GM23338 (cell line): ENCODE data around the gene RAD51D. TPM values are rescaled to one million over a fixed set of nuclear protein-coding genes. Genes with fewer than 3 reads are reported as not detected.

Experiments used
- ATAC-seq: fragments of 200-7000 bp; cut with Tn5 transposase; 3 replicates; pipeline ENCODE4 v1.9.1; 2020
- DNase-seq: peaks from one replicate; pipeline ENCODE4 v3.0.0-alpha.2; 2015; ENCODE audit warnings: low spot score
- H2AFZ ChIP-seq: fragments of 200-600 bp; sonication (generic); 2 replicates; pipeline ENCODE4 v1.8.0; 2016; ENCODE audit warnings: antibody characterized with exemption, mild to moderate bottlenecking, moderate library complexity
- H3F3A ChIP-seq: fragments of 200-600 bp; sonication (generic); replicated peaks from 2 replicates; pipeline ENCODE4 v1.8.0; 2017; ENCODE audit warnings: antibody characterized with exemption, mixed run types, low read depth
- H3K27ac ChIP-seq: fragments of 200-600 bp; sonication (generic); 2 replicates; pipeline ENCODE4 v1.6.1; 2016; ENCODE audit warnings: low read depth
- H3K27me3 ChIP-seq: fragments of 200-600 bp; sonication (generic); 2 replicates; pipeline ENCODE4 v1.8.0; 2016; ENCODE audit warnings: mild to moderate bottlenecking, mixed run types, moderate library complexity; ENCODE audit not compliant: insufficient read depth
- H3K36me3 ChIP-seq: fragments of 200-600 bp; sonication (generic); 2 replicates; pipeline ENCODE4 v1.8.0; 2016; ENCODE audit warnings: mild to moderate bottlenecking; ENCODE audit not compliant: insufficient read depth
- H3K4me1 ChIP-seq: fragments of 200-600 bp; sonication (generic); 2 replicates; pipeline ENCODE4 v1.8.0; 2016; ENCODE audit warnings: mild to moderate bottlenecking, moderate library complexity; ENCODE audit not compliant: insufficient read depth
- H3K4me2 ChIP-seq: fragments of 200-600 bp; sonication (generic); 2 replicates; pipeline ENCODE4 v1.7.1; 2017; ENCODE audit warnings: mixed run types
- H3K4me3 ChIP-seq: fragments of 200-600 bp; sonication (generic); 2 replicates; pipeline ENCODE4 v1.6.1; 2016; ENCODE audit warnings: mixed run types
- H3K79me2 ChIP-seq: fragments of 200-600 bp; sonication (generic); replicated peaks from 2 replicates; pipeline ENCODE4 v1.8.0; 2017; ENCODE audit warnings: mild to moderate bottlenecking; ENCODE audit not compliant: insufficient read depth
- H3K9me2 ChIP-seq: fragments of 200-600 bp; sonication (generic); 2 replicates; pipeline ENCODE4 v1.8.0; 2017; ENCODE audit not compliant: insufficient read depth
- H4K20me1 ChIP-seq: fragments of 200-600 bp; sonication (generic); replicated peaks from 2 replicates; pipeline ENCODE4 v1.8.0; 2017; ENCODE audit warnings: mild to moderate bottlenecking; ENCODE audit not compliant: insufficient read depth
- H3K27ac Mint-ChIP-seq: 2 replicates; pipeline ENCODE4 v1.8.0; 2020; ENCODE audit warnings: inconsistent platforms, mild to moderate bottlenecking, moderate library complexity, mixed read lengths
- H3K27me3 Mint-ChIP-seq: 3 replicates; pipeline ENCODE4 v1.8.0; 2022; ENCODE audit warnings: low read depth, mild to moderate bottlenecking, moderate library complexity, mixed read lengths, inconsistent platforms; ENCODE audit not compliant: insufficient read depth, poor library complexity
- H3K36me3 Mint-ChIP-seq: 3 replicates; pipeline ENCODE4 v1.8.0; 2021; ENCODE audit warnings: low read depth, mild to moderate bottlenecking, inconsistent platforms, moderate library complexity, mixed read lengths
- H3K4me1 Mint-ChIP-seq: 3 replicates; pipeline ENCODE4 v1.8.0; 2020; ENCODE audit warnings: mild to moderate bottlenecking, inconsistent platforms, mixed read lengths
- H3K4me3 Mint-ChIP-seq: 3 replicates; pipeline ENCODE4 v1.8.0; 2021; ENCODE audit warnings: moderate library complexity, mild to moderate bottlenecking, inconsistent platforms, mixed read lengths
- H3K9me3 Mint-ChIP-seq: 3 replicates; pipeline ENCODE4 v1.8.0; 2020; ENCODE audit warnings: moderate library complexity, mild to moderate bottlenecking, inconsistent platforms, mixed read lengths
- CREB1 ChIP-seq: fragments of 250-450 bp; sonication (Bioruptor Pico); IDR thresholded peaks from 2 replicates; pipeline ENCODE4 v1.5.0; 2020; ENCODE audit warnings: low read depth, mild to moderate bottlenecking, moderate library complexity
- CTCF ChIP-seq, 2 experiments: fragments of 200-600 bp in 1 of 2; sonication (generic) in 1 of 2; conservative IDR thresholded peaks; 2 replicates each; pipeline versions ENCODE4 v1.5.1 to v1.6.1; 2016 to 2017; ENCODE audit warnings: antibody characterized with exemption in 2 of 2, low read depth in 2 of 2, mild to moderate bottlenecking in 2 of 2, moderate library complexity in 1 of 2
- EZH2 ChIP-seq: fragments of 200-600 bp; sonication (generic); IDR thresholded peaks from one replicate; pipeline ENCODE4 v1.8.0; 2017; ENCODE audit warnings: antibody characterized with exemption, mild to moderate bottlenecking, low read depth; ENCODE audit not compliant: unreplicated experiment
- EZH2phosphoT487 ChIP-seq: fragments of 200-600 bp; sonication (generic); IDR thresholded peaks from one replicate; pipeline ENCODE4 v1.8.1; 2018; ENCODE audit warnings: antibody characterized with exemption; ENCODE audit not compliant: unreplicated experiment
- JUNB ChIP-seq: IDR thresholded peaks from one replicate; pipeline ENCODE4 v1.6.1; 2016; ENCODE audit warnings: antibody characterized with exemption; ENCODE audit not compliant: unreplicated experiment
- NANOG ChIP-seq: IDR thresholded peaks from 2 replicates; pipeline ENCODE4 v1.6.1; 2016; ENCODE audit warnings: antibody characterized with exemption, borderline replicate concordance
- POLR2AphosphoS5 ChIP-seq: IDR thresholded peaks from 2 replicates; pipeline ENCODE4 v1.6.1; 2016; ENCODE audit warnings: antibody characterized with exemption, low read depth
- REST ChIP-seq: IDR thresholded peaks from one replicate; pipeline ENCODE4 v1.6.1; 2018; ENCODE audit warnings: antibody characterized with exemption; ENCODE audit not compliant: unreplicated experiment
- STAT1 ChIP-seq: IDR thresholded peaks from one replicate; pipeline ENCODE4 v1.6.1; 2016; ENCODE audit warnings: antibody characterized with exemption; ENCODE audit not compliant: unreplicated experiment
- ZNF114 ChIP-seq: fragments of 250-450 bp; sonication (Bioruptor Pico); IDR thresholded peaks from 2 replicates; pipeline ENCODE4 v1.5.0; 2020; ENCODE audit warnings: mild to moderate bottlenecking, moderate library complexity
- ZNF331 ChIP-seq: fragments of 250-450 bp; sonication (Bioruptor Pico); IDR thresholded peaks from 2 replicates; pipeline ENCODE4 v1.5.0; 2020; ENCODE audit warnings: low read depth, mild to moderate bottlenecking, moderate library complexity
- polyA plus RNA-seq: library from polyadenylated mRNA; unstranded; fragments of >200 nt; fragmentation: Nextera tagmentation; extraction: Ambion mirVana; gene quantifications from 2 replicates; pipeline ENCODE4 v1.2.1, GENCODE V29; 2016
- total RNA-seq: library from RNA; depleted of rRNA; stranded (reverse); fragments of >200 nt; shearing (Covaris generic); gene quantifications from 2 replicates; pipeline ENCODE4 v1.2.3, GENCODE V29; 2014
- TF ChIP-seq, protein P1 (sequence below): fragments of 250-450 bp; sonication (Bioruptor Pico); IDR thresholded peaks from 2 replicates; pipeline ENCODE4 v1.5.0; 2020; ENCODE audit warnings: mild to moderate bottlenecking, moderate library complexity
- TF ChIP-seq, protein P2 (sequence below): IDR thresholded peaks from 2 replicates; pipeline ENCODE4 v1.6.1; 2016; ENCODE audit warnings: antibody characterized with exemption

The RAD51D gene
- total and polyA plus RNA-seq, 2 experiments from 2014 or later = 5.9 to 11.0 TPM

DNA sequence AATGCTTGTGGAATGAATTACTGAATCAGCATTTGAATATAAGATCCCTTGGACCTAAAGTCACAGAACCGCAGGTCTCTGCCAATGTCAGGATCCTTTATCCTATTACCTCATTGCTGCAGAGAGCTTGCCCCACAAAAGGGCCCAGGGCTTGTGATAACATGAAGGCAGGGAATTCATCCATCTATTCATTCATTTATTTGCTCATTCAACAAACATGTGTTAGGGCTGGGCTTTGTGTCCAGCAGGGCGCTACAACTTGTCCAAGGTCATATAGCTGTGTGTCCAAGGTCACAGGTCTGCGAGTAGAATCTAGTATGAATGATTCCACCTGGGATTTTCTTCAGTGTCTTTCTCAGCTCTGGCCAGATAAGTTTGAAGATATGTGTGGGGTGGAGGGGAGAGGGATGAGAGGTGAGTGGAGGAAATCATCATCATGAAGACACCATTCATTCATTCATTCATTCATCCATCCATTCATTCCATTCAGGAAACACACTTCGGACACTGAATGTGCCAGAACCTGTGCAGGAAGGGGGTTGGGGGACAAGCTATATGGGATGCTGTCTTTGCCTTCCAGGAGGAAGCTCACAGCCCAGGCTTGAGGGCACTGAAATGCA is 26.7 kb upstream of the RAD51D start:
- H3K4me1 Mint-ChIP-seq = peaks cover 20% of the 10 kb centered on the region
- H3K9me3 Mint-ChIP-seq = no peaks in the 10 kb centered on the region
- DNase-seq = no peak
- Histone ChIP-seq H3K4me1 (no peaks in the 10 kb centered on the region), H3K27me3 (no peaks in the 10 kb centered on the region), H3K27ac (no peak overlapping the region), H4K20me1 (no peaks in the 10 kb centered on the region), H2AFZ (no peak overlapping the region), H3F3A (no peaks in the 10 kb centered on the region), H3K4me2 (no peak overlapping the region), H3K36me3 (no peaks in the 10 kb centered on the region), H3K4me3 (no peak overlapping the region), H3K79me2 (peaks cover 7% of the 10 kb centered on the region), H3K9me2 (no peaks in the 10 kb centered on the region)
- no peak overlapping the region for H3K27ac Mint-ChIP-seq
- TF ChIP-seq EZH2phosphoT487 (no peak), NANOG (no peak), ZNF114 (CRISPR knock-in tag) (no peak), POLR2AphosphoS5 (no peak), ZNF331 (CRISPR knock-in tag) (no peak), STAT1 (no peak), CTCF (conservative IDR thresholded peaks at IDR 0.05; ENCODE audit: low read depth in 2 of 2) (no peak), CREB1 (CRISPR knock-in tag) (no peak), REST (no peak), JUNB (no peak), EZH2 (no peak)
- TF ChIP-seq, protein P1, sequence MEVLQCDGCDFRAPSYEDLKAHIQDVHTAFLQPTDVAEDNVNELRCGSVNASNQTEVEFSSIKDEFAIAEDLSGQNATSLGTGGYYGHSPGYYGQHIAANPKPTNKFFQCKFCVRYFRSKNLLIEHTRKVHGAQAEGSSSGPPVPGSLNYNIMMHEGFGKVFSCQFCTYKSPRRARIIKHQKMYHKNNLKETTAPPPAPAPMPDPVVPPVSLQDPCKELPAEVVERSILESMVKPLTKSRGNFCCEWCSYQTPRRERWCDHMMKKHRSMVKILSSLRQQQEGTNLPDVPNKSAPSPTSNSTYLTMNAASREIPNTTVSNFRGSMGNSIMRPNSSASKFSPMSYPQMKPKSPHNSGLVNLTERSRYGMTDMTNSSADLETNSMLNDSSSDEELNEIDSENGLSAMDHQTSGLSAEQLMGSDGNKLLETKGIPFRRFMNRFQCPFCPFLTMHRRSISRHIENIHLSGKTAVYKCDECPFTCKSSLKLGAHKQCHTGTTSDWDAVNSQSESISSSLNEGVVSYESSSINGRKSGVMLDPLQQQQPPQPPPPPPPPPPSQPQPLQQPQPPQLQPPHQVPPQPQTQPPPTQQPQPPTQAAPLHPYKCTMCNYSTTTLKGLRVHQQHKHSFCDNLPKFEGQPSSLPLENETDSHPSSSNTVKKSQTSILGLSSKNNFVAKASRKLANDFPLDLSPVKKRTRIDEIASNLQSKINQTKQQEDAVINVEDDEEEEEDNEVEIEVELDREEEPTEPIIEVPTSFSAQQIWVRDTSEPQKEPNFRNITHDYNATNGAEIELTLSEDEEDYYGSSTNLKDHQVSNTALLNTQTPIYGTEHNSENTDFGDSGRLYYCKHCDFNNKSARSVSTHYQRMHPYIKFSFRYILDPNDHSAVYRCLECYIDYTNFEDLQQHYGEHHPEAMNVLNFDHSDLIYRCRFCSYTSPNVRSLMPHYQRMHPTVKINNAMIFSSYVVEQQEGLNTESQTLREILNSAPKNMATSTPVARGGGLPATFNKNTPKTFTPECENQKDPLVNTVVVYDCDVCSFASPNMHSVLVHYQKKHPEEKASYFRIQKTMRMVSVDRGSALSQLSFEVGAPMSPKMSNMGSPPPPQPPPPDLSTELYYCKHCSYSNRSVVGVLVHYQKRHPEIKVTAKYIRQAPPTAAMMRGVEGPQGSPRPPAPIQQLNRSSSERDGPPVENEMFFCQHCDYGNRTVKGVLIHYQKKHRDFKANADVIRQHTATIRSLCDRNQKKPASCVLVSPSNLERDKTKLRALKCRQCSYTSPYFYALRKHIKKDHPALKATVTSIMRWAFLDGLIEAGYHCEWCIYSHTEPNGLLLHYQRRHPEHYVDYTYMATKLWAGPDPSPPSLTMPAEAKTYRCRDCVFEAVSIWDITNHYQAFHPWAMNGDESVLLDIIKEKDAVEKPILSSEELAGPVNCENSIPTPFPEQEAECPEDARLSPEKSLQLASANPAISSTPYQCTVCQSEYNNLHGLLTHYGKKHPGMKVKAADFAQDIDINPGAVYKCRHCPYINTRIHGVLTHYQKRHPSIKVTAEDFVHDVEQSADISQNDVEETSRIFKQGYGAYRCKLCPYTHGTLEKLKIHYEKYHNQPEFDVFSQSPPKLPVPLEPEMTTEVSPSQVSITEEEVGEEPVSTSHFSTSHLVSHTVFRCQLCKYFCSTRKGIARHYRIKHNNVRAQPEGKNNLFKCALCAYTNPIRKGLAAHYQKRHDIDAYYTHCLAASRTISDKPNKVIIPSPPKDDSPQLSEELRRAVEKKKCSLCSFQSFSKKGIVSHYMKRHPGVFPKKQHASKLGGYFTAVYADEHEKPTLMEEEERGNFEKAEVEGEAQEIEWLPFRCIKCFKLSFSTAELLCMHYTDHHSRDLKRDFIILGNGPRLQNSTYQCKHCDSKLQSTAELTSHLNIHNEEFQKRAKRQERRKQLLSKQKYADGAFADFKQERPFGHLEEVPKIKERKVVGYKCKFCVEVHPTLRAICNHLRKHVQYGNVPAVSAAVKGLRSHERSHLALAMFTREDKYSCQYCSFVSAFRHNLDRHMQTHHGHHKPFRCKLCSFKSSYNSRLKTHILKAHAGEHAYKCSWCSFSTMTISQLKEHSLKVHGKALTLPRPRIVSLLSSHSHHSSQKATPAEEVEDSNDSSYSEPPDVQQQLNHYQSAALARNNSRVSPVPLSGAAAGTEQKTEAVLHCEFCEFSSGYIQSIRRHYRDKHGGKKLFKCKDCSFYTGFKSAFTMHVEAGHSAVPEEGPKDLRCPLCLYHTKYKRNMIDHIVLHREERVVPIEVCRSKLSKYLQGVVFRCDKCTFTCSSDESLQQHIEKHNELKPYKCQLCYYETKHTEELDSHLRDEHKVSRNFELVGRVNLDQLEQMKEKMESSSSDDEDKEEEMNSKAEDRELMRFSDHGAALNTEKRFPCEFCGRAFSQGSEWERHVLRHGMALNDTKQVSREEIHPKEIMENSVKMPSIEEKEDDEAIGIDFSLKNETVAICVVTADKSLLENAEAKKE (CRISPR knock-in tag) = no peak
- TF ChIP-seq, protein P2, sequence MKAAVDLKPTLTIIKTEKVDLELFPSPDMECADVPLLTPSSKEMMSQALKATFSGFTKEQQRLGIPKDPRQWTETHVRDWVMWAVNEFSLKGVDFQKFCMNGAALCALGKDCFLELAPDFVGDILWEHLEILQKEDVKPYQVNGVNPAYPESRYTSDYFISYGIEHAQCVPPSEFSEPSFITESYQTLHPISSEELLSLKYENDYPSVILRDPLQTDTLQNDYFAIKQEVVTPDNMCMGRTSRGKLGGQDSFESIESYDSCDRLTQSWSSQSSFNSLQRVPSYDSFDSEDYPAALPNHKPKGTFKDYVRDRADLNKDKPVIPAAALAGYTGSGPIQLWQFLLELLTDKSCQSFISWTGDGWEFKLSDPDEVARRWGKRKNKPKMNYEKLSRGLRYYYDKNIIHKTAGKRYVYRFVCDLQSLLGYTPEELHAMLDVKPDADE = no peak
- H3K27me3 Mint-ChIP-seq = peaks cover 25% of the 10 kb centered on the region
- H3K36me3 Mint-ChIP-seq = no peaks in the 10 kb centered on the region
- no peak overlapping the region for H3K4me3 Mint-ChIP-seq
- ATAC-seq = no peak
